Measurements from ENCODE around the gene IL18. TPM values are rescaled to one million over a fixed set of nuclear protein-coding genes. Genes with fewer than 3 reads are reported as not detected.

The IL18 gene
- total and polyA plus RNA-seq, 8 donors: 4.7 to 58.2 (median 20.1) TPM

- no peak overlapping the region for H3K4me3 ChIP-seq
- no peak for DNase-seq
- H3K4me1 ChIP-seq: peaks cover 0 to 16% (median 7%) of the 10 kb centered on the region in 4 donors
- TF ChIP-seq EP300 (IDR thresholded peaks at IDR 0.05): no peak
- no peak for TF ChIP-seq CTCF (IDR thresholded peaks at IDR 0.05)
- no peak for TF ChIP-seq POLR2A (IDR thresholded peaks at IDR 0.05)
- no peak for TF ChIP-seq POLR2AphosphoS5 (IDR thresholded peaks at IDR 0.05)
- no peak overlapping the region for H3K27ac ChIP-seq
- no peaks in the 10 kb centered on the region for H3K36me3 ChIP-seq
- H3K9me3 ChIP-seq: no peaks in the 10 kb centered on the region
- intact Hi-C loops (cut with DNase I; ENCODE audit: low total_unique reads): no loop called here
- no peaks in the 10 kb centered on the region for H3K27me3 ChIP-seq
Measured at GRCh38 chr11:112179601-112180000, 15.7 kb upstream of the IL18 start.

GRCh38 chr11:112178936-112179335 is 15.0 kb upstream of the IL18 start:
- DNase-seq: no peak
- Histone ChIP-seq H3K27ac (no peak overlapping the region), H3K36me3 (no peaks in the 10 kb centered on the region), H3K4me1 (peaks cover 0 to 17% (median 7%) of the 10 kb centered on the region in 4 donors), H3K27me3 (no peaks in the 10 kb centered on the region), H3K9me3 (no peaks in the 10 kb centered on the region), H3K4me3 (no peak overlapping the region)
- 62 to 71% (median 71%) methylated on average over 3 of the region's 3 CpGs for WGBS, 5 donors
- TF ChIP-seq CTCF (IDR thresholded peaks at IDR 0.05) (no peak), EP300 (IDR thresholded peaks at IDR 0.05) (no peak), POLR2AphosphoS5 (IDR thresholded peaks at IDR 0.05) (no peak), POLR2A (IDR thresholded peaks at IDR 0.05) (no peak)
- intact Hi-C loops (cut with DNase I; ENCODE audit: low total_unique reads): no loop called here

GRCh38 chr11:112178428-112178827 is 14.5 kb upstream of the IL18 start:
- peaks cover 0 to 17% (median 7%) of the 10 kb centered on the region in 4 donors for H3K4me1 ChIP-seq
- H3K27me3 ChIP-seq: no peaks in the 10 kb centered on the region
- 93 to 97% (median 95%) methylated on average over 1 of the region's 1 CpG for WGBS, 5 donors
- TF ChIP-seq POLR2AphosphoS5 (IDR thresholded peaks at IDR 0.05): no peak
- TF ChIP-seq POLR2A (IDR thresholded peaks at IDR 0.05): no peak
- no peak for DNase-seq
- intact Hi-C loops (cut with DNase I; ENCODE audit: low total_unique reads): no loop called here
- H3K27ac ChIP-seq: no peak overlapping the region
- no peaks in the 10 kb centered on the region for H3K9me3 ChIP-seq
- H3K4me3 ChIP-seq: no peak overlapping the region
- no peaks in the 10 kb centered on the region for H3K36me3 ChIP-seq

GRCh38 chr11:112177589-112177988 is 13.7 kb upstream of the IL18 start:
- Histone ChIP-seq H3K4me3 (no peak overlapping the region), H3K27me3 (no peaks in the 10 kb centered on the region), H3K36me3 (no peaks in the 10 kb centered on the region), H3K4me1 (peaks cover 0 to 17% (median 7%) of the 10 kb centered on the region in 4 donors), H3K9me3 (no peaks in the 10 kb centered on the region), H3K27ac (no peak overlapping the region)
- DNase-seq: no peak
- 84 to 95% (median 94%) methylated on average over 4 of the region's 4 CpGs for WGBS, 5 donors
- intact Hi-C loops (cut with DNase I; ENCODE audit: low total_unique reads): no loop called here
- no peak for TF ChIP-seq EP300 (IDR thresholded peaks at IDR 0.05)
- no peak for TF ChIP-seq CTCF (IDR thresholded peaks at IDR 0.05)
- TF ChIP-seq POLR2A (IDR thresholded peaks at IDR 0.05): no peak
- no peak for TF ChIP-seq POLR2AphosphoS5 (IDR thresholded peaks at IDR 0.05)

- DNase-seq: peak in 1 of 2 donors; percentile 45
- intact Hi-C loops (cut with DNase I; ENCODE audit: low total_unique reads): no loop called here
- H3K27me3 ChIP-seq: no peaks in the 10 kb centered on the region
- peak overlapping the region in 1 of 5 donors; percentile 81 for H3K27ac ChIP-seq
- 72 to 89% (median 84%) methylated on average over 1 of the region's 1 CpG for WGBS, 5 donors
- TF ChIP-seq CTCF (IDR thresholded peaks at IDR 0.05) (no peak), EP300 (IDR thresholded peaks at IDR 0.05) (no peak), POLR2A (IDR thresholded peaks at IDR 0.05) (no peak), POLR2AphosphoS5 (IDR thresholded peaks at IDR 0.05) (no peak)
- H3K4me3 ChIP-seq: no peak overlapping the region
- H3K36me3 ChIP-seq: no peaks in the 10 kb centered on the region
- no peaks in the 10 kb centered on the region for H3K9me3 ChIP-seq
- H3K4me1 ChIP-seq: peaks cover 0 to 17% (median 7%) of the 10 kb centered on the region in 4 donors
Measured at GRCh38 chr11:112176077-112176476, 12.2 kb upstream of the IL18 start.

All from stomach (tissue), 9 donors.